HUDEP-2 (cell line): ENCODE data around the gene UBE3C.

Experiments used
- DNase-seq, 76 experiments: peaks; one replicate each; lab custom pipeline; 2025; ENCODE audit not compliant: unreplicated experiment in 76 of 76; lab: John Stamatoyannopoulos, UW

UBE3C gene

GRCh38 chr7:157168571-157168970, 29.8 kb downstream of the UBE3C start:
- DNase-seq = no peak

- DNase-seq = peak in 1 of 76 experiments; percentile 5
These were observed 38.0 kb downstream of the UBE3C start for GRCh38 chr7:157176771-157177170.

DNA sequence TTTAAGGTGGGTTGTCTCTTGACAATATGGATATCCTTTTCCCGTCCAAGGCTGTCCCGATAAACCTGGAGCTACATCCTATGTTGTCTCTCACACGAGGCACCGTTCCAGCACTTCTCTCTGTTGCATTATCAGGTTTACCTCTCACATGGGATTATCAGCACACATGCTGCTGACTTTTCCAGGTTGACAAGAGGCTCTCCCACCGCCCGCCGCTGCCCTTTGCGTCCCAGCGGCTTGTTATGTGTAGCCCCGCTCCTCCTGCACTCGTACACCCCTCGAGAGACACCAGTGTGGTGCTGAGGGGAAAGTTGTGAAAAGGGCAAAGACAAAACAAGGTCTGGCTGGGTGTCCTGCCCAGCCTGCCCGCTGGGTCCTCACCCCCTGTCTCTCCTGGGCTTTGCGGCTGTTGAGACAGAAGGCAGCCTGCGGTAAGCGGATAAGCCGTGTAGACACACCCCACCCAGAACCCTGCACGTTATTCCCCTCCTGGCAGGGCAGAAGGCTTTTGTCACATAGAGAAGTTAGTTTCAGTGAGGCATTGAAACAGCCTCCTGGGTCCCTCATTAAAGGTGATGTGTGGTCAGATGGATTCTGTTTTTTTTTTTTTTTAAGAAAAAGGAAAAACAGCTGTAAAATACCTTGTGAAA, 38.7 kb downstream of the UBE3C start:
- peak in 75 of 76 experiments; percentile 15 to 89 (median 77) for DNase-seq

- DNase-seq = peak in 44 of 76 experiments; percentile 3 to 69 (median 31)
These were observed 39.3 kb downstream of the UBE3C start for GRCh38 chr7:157177983-157178381.

- DNase-seq = no peak
These were observed 45.1 kb downstream of the UBE3C start for GRCh38 chr7:157183832-157184231.

DNA sequence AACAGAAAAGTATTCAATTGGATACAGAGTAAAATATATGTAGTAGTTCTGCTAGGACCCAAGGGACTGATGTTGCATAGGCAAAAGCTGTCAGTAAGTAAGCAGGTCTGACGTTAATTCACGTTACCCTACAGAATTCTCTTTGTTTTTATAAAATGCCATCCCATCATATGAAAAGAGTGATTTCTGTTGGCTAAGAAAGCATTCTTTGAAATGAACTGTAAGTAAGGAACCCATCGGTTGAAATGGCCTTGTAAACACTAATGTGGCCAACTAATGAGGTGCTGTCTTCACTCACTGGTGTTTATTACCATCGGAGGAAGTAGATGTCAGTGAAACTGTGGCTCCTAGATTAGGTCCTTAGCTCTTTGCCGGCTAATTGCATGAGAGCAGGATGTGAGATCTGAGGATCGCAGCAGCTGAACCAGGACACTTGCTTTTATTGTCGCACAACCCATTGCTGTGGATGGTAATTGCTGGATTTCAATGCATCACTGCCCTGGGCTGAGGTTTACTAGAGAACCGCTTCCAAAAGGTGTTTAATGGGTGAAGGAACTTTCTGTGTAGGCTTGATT, 49.5 kb downstream of the UBE3C start:
- DNase-seq = no peak

- no peak for DNase-seq
These were observed 50.7 kb downstream of the UBE3C start for GRCh38 chr7:157189405-157189804.

DNA sequence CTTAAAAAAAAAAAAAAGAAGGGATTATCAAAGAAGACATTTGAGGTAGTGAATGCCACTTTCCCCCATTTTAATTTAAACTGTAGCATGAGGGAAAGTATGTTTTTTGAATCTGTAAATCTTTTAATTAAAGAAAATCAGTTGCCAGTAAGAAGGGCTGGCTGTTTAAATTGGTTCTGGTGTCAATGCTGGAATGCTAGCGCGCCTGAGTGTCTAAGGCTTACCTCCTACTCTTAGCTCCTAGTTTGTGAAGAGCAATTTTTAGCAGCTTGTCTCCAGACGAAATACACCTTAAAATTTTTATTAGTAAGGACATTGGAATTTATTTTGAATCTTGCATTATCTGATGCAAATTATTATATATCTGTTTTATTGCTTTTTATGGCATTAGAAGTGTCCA, 54.1 kb downstream of the UBE3C start:
- DNase-seq = no peak

GRCh38 chr7:157193274-157193673, 54.5 kb downstream of the UBE3C start:
- no peak for DNase-seq

DNA sequence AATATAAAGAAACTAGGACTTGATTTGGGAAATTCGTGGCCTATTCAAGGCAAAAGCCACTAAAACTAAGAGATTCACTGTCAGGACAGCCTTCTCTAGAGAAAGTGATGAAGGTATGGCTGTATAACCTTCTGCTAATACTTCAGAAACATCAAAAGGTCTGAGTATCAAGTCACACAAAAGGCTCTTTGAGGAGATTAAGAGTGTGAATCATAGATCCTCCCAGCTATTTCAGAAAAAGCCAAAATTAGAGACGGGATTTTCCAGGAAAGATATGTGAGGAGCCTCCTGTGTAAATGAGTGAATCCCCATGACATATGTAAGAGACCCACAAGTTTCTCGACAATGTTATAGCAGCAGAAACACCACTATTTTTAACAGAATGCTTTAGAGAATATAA, 56.2 kb downstream of the UBE3C start:
- no peak for DNase-seq

DNA sequence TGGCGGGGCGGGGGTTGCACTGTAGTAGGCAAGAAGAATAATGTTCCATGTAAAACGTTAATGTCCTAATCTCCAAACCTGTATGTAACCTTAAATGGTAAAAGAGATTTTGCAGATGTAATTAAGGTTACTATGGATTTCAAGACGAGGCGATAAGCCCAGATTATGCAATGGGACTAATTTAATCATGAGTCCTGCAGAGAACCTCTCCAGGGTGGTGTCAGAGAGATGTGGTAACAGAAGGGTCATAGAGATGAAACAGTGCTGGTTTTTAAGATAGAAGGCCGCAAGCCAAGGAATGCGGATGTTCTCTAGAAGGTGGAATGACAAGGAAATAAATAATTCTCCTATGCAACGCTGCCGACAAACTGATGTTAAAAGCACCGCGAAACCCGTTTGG, 57.1 kb downstream of the UBE3C start:
- no peak for DNase-seq

DNA sequence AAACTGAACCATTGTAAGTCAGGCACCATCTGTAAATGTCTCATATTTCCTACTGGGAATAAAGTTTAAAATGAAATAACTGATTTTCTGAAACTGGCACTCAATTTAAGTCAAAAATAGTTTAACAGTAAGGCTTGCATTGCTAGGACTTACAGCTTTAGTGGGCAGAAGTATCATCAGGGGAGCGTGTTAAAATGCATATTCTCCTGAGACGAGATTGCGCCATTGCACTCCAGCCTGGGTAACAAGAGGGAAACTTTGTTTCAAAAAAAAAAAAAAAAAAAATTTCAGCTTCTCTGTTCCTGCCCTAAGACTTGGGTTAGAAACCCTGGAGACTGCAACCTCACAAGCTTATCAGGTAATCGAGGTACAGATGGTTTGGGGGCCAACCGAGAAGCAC, 65.4 kb downstream of the UBE3C start:
- no peak for DNase-seq

DNA sequence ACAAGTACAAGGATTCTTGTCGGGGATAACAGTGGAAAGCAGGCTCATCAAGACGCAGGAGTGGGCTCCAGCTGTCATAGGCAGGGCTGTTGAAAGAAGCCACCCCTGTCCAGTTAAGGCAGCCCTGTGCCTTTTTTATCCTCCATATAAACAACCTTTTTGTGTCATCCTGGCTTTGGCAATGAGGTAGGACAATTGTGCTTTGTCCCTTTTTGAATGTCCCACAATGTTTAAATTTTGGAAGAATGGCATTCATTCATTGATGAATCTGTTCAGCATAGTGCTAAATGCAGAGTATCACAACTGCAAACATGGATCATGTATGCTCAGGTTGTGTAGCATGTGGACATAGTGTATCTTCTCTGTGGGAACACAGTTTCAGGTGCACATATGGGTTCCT, 66.7 kb downstream of the UBE3C start:
- DNase-seq = no peak

DNA sequence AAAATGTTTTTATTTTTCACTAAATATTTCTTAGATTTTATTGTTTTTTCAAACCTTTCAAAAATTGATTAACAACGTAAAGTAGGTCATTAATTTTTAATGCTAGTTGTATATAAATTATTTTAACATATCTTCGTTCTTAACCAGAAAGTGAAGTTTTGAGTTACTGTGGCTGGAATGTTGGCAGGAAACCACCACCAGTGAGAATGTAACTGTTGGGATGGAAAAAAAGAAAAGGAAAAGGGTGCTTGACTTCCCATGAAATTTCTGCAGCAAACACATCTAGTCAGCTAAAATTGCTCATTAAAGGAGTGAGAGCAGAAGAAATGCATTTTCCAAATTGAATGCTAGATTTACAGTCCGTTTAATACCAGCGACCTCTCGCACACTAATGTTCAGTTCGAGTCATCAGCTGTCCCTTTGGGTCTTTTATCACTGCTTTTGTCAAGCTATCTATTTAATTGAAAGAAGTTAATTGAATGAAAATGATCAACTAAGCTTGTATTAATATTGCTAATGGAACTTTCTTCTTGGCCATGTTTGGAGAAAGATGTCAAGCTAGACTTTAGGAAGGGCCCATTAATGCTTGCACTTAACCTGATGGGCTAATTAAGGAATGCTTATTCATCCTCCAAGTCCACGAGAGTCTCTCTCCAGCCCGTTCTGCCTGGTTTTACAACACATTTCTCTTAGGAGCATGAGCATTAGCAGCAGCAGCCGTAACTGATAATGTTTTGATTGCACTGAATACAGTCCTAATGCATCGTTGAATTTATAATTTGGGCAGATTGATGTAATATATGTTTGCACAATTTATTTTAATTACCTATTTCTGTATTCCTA, 70.1 kb downstream of the UBE3C start:
- DNase-seq = no peak

DNA sequence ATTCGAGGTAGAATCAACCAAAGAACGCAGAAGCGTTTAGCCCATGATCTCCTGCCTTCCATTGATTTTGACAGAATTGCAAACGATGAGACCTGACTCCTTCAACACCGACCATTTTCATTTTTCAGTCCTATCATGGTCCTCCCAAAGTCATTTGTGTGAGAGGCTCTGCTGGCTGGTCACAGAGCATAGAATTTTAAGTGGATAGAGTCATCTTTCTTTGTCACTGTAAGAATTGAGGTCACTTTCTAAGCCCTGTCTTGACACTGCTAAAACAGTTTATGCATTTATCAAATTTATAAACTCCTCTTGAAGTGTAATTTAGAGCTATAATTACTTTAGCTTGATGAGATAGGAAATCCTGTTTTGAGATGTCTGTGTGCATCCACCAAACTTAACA, 72.0 kb downstream of the UBE3C start:
- no peak for DNase-seq

- no peak for DNase-seq
These were observed 73.0 kb downstream of the UBE3C start for GRCh38 chr7:157211690-157212089.

DNA sequence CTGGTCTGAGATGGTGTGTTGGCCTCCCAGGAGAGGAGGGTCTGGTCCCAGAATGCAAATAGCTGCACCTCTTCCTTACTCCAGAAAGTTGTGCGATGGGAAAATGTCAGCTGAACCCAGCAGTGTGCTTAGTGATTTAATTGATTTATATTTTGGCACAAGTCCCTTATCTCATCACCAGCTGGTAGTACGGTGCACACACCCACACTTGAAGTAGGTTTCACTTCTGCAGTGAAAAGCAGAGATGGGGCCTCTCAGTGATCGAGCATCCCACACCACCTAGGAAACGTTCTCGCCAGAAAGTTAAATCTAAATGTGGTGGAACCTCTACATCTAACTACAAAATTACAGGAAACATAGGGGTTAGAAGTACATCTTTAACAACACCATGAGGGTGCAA, 80.4 kb downstream of the UBE3C start:
- peak in 35 of 76 experiments; percentile 4 to 66 (median 22) for DNase-seq

- DNase-seq = no peak
These were observed 82.3 kb downstream of the UBE3C start for GRCh38 chr7:157220916-157221569.

DNA sequence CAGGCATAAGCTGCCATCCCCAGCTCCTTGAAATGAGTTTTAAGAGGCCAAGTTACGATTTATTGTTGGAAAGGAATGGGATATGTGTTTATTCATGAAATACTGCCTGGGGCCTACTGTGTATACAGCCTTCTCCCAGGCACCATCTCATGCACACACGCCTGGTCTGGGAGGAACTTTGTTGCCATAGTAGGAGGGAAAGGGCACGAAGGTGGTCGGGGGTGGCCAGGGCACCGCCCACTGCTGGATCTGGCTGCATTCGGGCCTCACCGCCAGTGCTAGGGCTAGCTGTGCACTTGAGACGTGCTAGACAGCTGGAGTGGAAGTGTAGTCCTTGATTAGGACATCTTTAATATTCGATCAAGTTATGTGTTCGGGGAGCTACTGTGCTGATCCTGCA, 84.0 kb downstream of the UBE3C start:
- DNase-seq = no peak

- DNase-seq = peak in 2 of 76 experiments; percentile 10 to 18
These were observed 85.9 kb downstream of the UBE3C start for GRCh38 chr7:157224627-157225026.

DNA sequence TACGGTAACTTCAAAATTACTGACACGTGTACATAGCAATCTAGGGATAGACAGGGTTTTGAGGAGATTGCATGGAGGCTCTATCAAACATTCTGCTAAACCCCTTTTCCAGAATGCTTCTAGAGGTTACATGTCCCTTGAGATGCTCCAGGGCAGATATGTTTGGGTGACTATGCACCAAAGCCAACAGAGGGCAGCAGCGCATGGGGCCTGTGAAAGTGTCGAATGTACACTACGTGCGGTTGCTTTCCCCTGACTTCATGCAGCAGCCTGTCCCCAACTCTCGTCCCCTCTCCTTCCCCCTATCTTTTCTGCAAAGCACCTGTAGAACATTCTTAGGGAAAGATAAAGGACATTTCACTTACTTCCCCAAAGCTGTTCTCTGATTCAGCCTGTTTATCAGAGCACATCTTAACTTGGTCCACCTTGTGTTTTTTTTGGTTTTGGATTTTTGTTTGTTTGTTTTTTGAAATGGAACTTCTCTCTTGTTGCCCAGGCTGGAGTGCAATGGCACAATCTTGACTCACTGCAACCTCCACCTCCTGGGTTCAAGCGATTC, 90.2 kb downstream of the UBE3C start:
- peak in 19 of 76 experiments; percentile 2 to 40 (median 12) for DNase-seq
